Activated CD4-positive, alpha-beta T cell treated with anti-CD3 and anti-CD28 coated beads, Interleukin-2, amount 10 ng/mL, durations not matched to agents 24 days and 14 days (primary cell): ENCODE results near the gene RAB11FIP4. TPM values are rescaled to one million over a fixed set of nuclear protein-coding genes. Genes with fewer than 3 reads are reported as not detected.
"Not testable (repeated sequence)": the region's sequence is repeated elsewhere in the genome, so short reads cannot be mapped to it uniquely, and the experiment has no call there.

Source experiments
- DNase-seq: peaks from one replicate; pipeline ENCODE4 v3.0.0; 2022
- H3K27ac Mint-ChIP-seq: one replicate; pipeline ENCODE4 v1.8.0; 2022; ENCODE audit warnings: mild to moderate bottlenecking, mixed read lengths
- H3K27me3 Mint-ChIP-seq: one replicate; pipeline ENCODE4 v1.8.0; 2022; ENCODE audit warnings: mixed read lengths
- H3K36me3 Mint-ChIP-seq: one replicate; pipeline ENCODE4 v1.8.0; 2022; ENCODE audit warnings: low read depth, mild to moderate bottlenecking, mixed read lengths
- H3K4me1 Mint-ChIP-seq: one replicate; pipeline ENCODE4 v1.8.0; 2021; ENCODE audit warnings: mixed read lengths
- H3K4me3 Mint-ChIP-seq: one replicate; pipeline ENCODE4 v1.8.0; 2022; ENCODE audit warnings: mild to moderate bottlenecking, moderate library complexity, mixed read lengths
- H3K9me3 Mint-ChIP-seq: one replicate; pipeline ENCODE4 v1.8.0; 2021; ENCODE audit warnings: mixed read lengths
- intact Hi-C: fragments of 100-400 bp; cut with micrococcal nuclease; formaldehyde crosslinking; loops from one replicate; pipeline ENCODE4 v1.15.1; 2023
- total RNA-seq: library from RNA; stranded (reverse); gene quantifications from 2 replicates; pipeline ENCODE4 v1.2.3, GENCODE V29; 2022

The RAB11FIP4 gene
- total RNA-seq, 1 donor from 2014 or later, result 24.3 TPM

DNA sequence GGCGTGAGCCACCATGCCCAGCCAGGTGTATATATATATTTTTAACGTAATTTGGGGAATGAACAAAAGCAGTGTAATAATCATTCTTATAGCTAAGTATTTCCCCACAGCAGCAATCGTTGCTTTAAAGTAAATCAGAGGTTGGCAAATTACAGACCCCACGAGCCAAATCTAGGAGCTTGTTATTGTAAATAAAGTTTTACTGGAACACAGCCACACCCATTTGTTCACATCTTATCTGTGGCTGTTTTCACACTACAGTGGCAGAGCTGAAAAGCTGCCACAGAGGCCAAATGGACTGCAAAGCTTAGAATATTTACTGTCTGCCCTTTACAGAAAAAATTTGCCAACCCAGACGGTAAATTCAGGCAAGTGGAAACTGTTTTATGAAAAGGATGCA lies 50.8 kb downstream of the RAB11FIP4 start:
- H3K27me3 Mint-ChIP-seq, result peaks cover 4% of the 10 kb centered on the region
- peaks cover 2% of the 10 kb centered on the region for H3K4me1 Mint-ChIP-seq
- no peak overlapping the region for H3K4me3 Mint-ChIP-seq
- no peaks in the 10 kb centered on the region for H3K9me3 Mint-ChIP-seq
- no peaks in the 10 kb centered on the region for H3K36me3 Mint-ChIP-seq
- H3K27ac Mint-ChIP-seq, result no peak overlapping the region
- DNase-seq, result no peak
- intact Hi-C loops, result no loop called here

DNA sequence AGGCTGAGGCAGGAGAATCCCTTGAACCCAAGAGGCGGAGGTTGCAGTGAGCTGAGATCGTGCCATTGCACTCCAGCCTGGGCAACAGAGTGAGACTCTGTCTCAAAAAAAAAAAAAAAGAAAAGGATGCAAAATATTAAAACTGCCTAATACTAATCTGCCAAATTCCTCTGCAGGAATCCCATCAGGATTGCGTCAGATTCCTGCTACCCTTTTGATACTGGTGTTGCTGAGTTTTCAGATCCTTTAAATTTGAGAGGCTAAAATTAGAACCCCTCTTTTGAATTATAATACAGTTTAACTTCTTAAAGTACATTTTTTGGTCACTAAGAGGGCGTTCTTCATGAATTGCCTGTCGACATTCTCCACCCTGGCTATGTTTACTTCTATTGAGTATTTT lies 51.4 kb downstream of the RAB11FIP4 start:
- DNase-seq, H3K4me3 Mint-ChIP-seq, H3K36me3 Mint-ChIP-seq, H3K27ac Mint-ChIP-seq, H3K4me1 Mint-ChIP-seq, intact Hi-C loops, H3K9me3 Mint-ChIP-seq, H3K27me3 Mint-ChIP-seq: not testable (repeated sequence)

DNA sequence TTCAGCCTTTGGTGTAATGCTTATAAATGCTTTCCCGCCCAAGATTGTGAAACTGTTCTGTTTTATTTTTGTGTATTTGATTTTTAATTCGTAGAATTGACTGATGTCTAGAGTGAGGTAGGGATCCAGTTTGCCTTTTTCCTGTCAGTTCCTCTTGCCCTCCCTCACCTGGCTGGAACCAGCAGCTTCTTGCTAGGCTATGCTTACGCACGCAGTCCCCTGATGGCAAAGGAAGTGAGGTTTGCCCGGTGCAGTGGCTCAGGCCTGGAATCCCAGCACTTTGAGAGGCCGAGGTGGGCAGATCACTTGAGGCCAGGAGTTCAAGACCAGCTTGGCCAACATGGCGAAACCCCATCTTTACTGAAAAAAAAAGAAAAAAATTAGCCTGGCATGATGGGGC lies 51.9 kb downstream of the RAB11FIP4 start:
- Mint-ChIP-seq H3K9me3 (no peaks in the 10 kb centered on the region), H3K27me3 (peaks cover 4% of the 10 kb centered on the region), H3K4me3 (no peak overlapping the region), H3K36me3 (no peaks in the 10 kb centered on the region), H3K27ac (no peak overlapping the region), H3K4me1 (peaks cover 2% of the 10 kb centered on the region)
- intact Hi-C loops, result no loop called here
- DNase-seq, result no peak

DNA sequence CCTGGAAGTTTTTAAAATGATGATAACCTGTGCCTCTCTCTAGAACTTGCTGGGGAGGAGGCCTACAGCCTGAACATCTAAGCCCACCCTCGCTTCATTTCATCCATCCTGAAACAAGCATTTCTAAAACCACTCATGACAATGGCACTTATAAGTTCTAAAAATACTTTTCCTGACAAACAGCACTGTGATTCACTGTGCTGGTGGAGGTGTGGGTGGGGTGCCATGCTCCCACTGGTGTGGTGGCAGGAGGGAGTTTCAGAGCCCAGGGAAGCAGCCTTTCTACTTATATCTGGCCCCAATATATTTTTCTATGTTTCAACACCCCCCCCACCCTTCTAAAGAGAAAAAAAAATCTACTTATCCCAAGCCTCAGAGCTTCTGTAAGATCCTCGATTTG lies 52.6 kb downstream of the RAB11FIP4 start:
- Mint-ChIP-seq H3K27ac (no peak overlapping the region), H3K27me3 (peaks cover 4% of the 10 kb centered on the region), H3K9me3 (no peaks in the 10 kb centered on the region), H3K4me1 (peaks cover 2% of the 10 kb centered on the region), H3K4me3 (no peak overlapping the region), H3K36me3 (no peaks in the 10 kb centered on the region)
- no peak for DNase-seq
- intact Hi-C loops, result no loop called here

DNA sequence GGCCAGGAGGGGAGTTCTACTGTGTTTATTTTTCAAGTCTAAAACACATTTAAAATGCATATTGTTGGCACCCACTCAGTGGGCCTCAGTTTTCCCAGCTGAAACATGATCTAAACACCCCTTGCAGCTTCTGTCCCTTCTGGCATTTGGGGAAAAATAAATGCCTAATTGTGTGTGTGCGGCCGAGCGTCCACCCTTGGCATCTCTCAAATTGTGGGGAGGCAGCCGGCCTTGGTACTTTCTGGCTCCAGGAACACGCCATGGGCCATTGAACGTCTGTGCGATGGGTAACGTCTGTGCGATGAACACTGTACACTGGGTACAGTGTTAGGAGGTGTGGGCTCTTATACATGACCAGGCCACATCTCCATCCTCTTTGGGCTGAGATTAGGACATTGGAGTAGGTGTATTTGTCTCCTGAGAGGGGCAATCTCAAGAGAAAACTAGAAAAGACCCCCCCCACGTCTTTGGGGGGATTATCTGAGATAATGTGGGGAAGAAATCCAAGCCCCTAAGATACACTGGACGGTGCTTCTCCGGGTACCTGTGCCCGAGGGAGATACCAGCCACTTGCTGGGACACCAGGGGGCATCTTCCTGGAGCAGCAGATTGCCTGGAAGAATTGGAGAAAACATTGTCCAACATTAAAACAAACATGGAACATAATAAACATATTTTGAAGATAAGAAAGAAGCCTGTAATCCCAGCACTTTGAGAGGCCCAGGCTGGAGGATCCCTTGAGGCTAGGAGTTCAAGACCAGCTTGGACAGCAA lies 54.9 kb downstream of the RAB11FIP4 start:
- intact Hi-C loops, result no loop called here
- H3K27me3 Mint-ChIP-seq, result peaks cover 2% of the 10 kb centered on the region
- H3K27ac Mint-ChIP-seq, result no peak overlapping the region
- H3K36me3 Mint-ChIP-seq, result no peaks in the 10 kb centered on the region
- peaks cover 2% of the 10 kb centered on the region for H3K4me1 Mint-ChIP-seq
- DNase-seq, result no peak
- H3K4me3 Mint-ChIP-seq, result no peak overlapping the region
- H3K9me3 Mint-ChIP-seq, result no peaks in the 10 kb centered on the region

DNA sequence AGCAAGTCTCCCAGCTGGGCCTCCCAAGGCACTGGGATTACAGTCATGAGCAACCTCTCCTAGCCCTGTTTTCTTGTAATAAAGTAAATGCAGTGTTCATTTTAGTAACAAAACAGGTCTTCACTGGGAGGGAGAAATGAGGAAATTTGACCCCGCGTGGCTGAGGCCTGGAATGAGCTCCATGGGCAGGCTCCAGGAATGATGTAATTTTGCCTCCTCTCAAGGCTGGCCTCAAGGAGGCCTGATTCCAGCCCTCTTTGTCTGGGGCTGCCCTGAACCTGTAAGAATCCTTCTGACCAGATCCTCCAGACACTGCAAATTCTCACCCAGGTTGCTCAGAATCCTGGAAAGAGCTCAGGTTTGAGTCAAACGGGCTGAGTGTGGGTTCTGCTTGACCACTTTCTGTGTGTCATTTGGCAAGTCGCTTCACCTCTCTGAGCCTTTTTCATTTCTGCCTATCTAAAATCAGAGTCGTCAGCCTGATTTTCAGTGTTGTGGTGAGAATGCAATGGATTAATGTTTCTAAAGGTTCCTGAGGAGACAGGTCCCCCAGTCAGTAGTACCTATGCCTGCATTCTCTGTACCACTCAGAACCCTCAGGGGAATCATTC lies 57.1 kb downstream of the RAB11FIP4 start:
- intact Hi-C loops, result no loop called here
- Mint-ChIP-seq H3K4me1 (peaks cover 2% of the 10 kb centered on the region), H3K27ac (no peak overlapping the region), H3K9me3 (no peaks in the 10 kb centered on the region), H3K36me3 (no peaks in the 10 kb centered on the region), H3K27me3 (peaks cover 2% of the 10 kb centered on the region), H3K4me3 (no peak overlapping the region)
- no peak for DNase-seq

DNA sequence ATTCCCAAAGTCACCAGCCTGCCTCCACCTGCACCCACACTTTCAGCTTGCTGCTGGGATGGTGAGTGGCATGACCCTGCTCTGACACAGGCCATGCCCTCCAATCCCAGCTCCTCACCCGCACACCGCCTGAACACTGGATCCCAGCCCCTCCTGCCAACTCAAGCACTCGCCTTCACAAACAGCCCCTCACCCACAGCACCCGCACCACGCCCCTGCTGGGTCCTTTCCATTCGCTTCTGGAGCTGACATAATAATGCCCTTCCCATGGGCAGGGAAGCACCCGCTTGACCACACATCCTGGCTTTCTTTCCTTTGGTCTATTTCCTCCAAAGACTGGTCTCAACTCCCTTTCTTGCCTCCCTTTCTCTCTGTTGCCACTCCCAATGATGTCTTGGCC lies 57.6 kb downstream of the RAB11FIP4 start:
- Mint-ChIP-seq H3K27ac (no peak overlapping the region), H3K36me3 (no peaks in the 10 kb centered on the region), H3K9me3 (no peaks in the 10 kb centered on the region), H3K4me3 (no peak overlapping the region), H3K27me3 (no peaks in the 10 kb centered on the region), H3K4me1 (peaks cover 2% of the 10 kb centered on the region)
- DNase-seq, result no peak
- intact Hi-C loops, result no loop called here

DNA sequence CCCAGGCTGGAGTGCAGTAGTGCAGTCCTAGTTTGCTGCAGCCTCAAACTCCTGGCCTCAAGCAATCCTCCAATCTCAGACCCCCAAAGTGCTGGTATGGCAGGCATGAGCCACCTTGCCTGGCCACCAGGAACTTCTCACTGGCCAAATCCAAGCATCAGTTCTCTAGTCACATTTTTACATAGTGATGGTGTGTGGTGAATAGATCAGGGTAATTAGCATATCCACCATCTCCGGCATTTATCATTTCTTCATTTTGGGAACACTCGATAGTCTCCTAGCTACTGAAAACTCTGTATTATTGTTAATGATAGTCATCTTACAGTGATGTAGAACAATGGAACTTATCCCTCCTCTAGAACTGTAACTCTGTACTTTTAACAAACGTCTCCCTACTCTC lies 58.3 kb downstream of the RAB11FIP4 start:
- Mint-ChIP-seq H3K27ac (no peak overlapping the region), H3K36me3 (no peaks in the 10 kb centered on the region), H3K27me3 (no peaks in the 10 kb centered on the region), H3K4me1 (no peaks in the 10 kb centered on the region), H3K9me3 (no peaks in the 10 kb centered on the region), H3K4me3 (no peak overlapping the region)
- no peak for DNase-seq
- intact Hi-C loops, result no loop called here

DNA sequence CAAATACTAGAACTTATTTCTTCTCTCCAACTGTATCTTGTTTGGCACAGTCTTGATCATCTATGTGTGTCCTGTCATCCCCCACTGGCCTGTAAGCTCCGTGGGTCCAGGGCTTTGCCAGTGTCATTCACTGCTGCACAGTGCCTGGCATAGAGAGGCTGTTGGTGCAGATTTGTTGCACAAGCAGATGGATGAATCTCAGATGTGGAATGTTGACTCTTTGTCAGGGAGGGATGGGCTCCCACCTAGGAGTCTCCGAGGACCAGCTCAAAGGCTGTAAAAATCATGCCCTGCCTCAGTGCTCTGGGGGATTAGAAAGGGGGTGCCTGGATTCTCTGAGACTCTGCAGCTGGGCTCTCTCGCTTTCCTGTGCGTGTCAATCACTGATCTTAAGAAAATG lies 60.6 kb downstream of the RAB11FIP4 start:
- H3K4me3 Mint-ChIP-seq, result no peak overlapping the region
- H3K27ac Mint-ChIP-seq, result no peak overlapping the region
- H3K4me1 Mint-ChIP-seq, result no peaks in the 10 kb centered on the region
- no peaks in the 10 kb centered on the region for H3K9me3 Mint-ChIP-seq
- DNase-seq, result no peak
- H3K36me3 Mint-ChIP-seq, result no peaks in the 10 kb centered on the region
- intact Hi-C loops, result no loop called here
- H3K27me3 Mint-ChIP-seq, result no peaks in the 10 kb centered on the region

DNA sequence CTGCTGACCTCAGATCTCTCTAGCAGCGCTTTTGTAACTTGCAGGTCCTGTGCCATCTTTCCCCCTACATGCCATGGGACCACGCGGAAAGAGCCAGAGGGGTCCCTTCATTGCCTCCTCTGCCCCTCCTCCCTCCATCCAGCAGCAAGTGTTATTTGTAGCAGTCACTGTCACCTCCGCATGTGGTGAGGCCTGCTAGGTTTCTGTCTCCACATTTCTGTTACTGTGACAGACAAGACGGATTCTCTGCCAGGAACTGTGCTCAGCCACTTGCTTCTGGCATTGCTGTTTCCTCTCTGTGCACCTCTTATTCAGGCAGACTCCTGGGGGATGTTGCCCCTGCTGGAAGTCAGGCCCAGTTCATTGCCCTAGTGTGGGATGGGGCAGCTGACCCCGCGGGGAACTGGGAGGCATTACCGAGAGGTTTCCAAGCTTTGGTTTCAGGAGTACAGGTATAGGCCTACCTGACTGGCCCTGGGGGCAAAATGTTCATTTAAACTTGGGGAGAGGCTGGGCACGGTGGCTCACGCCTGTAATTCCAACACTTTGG lies 61.2 kb downstream of the RAB11FIP4 start:
- no peak overlapping the region for H3K27ac Mint-ChIP-seq
- no peak for DNase-seq
- no peak overlapping the region for H3K4me3 Mint-ChIP-seq
- H3K4me1 Mint-ChIP-seq, result no peaks in the 10 kb centered on the region
- no peaks in the 10 kb centered on the region for H3K27me3 Mint-ChIP-seq
- intact Hi-C loops, result no loop called here
- no peaks in the 10 kb centered on the region for H3K9me3 Mint-ChIP-seq
- H3K36me3 Mint-ChIP-seq, result no peaks in the 10 kb centered on the region

DNA sequence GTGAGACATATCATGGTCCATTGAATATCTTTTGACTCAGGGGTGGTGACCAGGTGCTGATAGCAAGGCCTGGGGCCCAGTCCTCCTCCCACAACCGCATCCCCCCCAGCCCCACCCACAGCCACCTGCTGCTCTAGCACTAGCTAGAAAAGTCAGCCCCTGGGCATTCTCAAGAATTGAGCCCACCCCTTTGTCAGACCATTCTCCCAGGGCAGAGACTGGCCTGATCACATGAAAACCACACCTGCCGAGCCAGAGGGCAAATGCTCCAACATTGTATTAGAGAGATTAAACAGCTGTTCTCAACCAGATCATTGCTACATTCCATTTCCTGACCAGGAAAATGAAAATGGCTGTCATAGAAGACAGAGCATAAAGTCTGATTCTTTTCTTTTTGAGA lies 62.4 kb downstream of the RAB11FIP4 start:
- intact Hi-C loops, result no loop called here
- H3K27ac Mint-ChIP-seq, result no peak overlapping the region
- no peaks in the 10 kb centered on the region for H3K27me3 Mint-ChIP-seq
- no peak overlapping the region for H3K4me3 Mint-ChIP-seq
- no peaks in the 10 kb centered on the region for H3K9me3 Mint-ChIP-seq
- no peaks in the 10 kb centered on the region for H3K36me3 Mint-ChIP-seq
- no peak for DNase-seq
- no peaks in the 10 kb centered on the region for H3K4me1 Mint-ChIP-seq

DNA sequence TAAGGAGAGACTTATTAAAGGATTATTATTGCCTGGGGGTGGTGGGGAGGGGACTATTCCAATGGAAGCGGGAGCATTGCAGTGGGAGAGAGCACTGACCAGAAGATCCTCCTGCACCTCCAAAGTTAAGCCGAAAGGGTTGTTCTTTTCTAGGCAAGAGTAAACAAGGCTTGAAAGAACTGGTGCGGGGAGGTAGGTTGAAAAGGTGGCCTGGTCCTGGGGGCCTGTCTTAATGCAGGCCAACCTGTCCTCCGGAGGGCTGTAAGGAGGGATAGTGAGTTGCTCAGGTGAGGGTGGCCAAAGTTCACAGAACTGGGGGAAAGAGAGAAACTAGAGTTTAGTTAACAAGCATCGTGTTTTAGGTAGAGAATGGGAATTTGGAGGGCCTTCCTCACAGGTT lies 65.3 kb downstream of the RAB11FIP4 start:
- no peak overlapping the region for H3K27ac Mint-ChIP-seq
- H3K4me1 Mint-ChIP-seq, result no peaks in the 10 kb centered on the region
- no peaks in the 10 kb centered on the region for H3K9me3 Mint-ChIP-seq
- DNase-seq, result no peak
- intact Hi-C loops, result no loop called here
- H3K27me3 Mint-ChIP-seq, result no peaks in the 10 kb centered on the region
- H3K36me3 Mint-ChIP-seq, result no peaks in the 10 kb centered on the region
- H3K4me3 Mint-ChIP-seq, result no peak overlapping the region

DNA sequence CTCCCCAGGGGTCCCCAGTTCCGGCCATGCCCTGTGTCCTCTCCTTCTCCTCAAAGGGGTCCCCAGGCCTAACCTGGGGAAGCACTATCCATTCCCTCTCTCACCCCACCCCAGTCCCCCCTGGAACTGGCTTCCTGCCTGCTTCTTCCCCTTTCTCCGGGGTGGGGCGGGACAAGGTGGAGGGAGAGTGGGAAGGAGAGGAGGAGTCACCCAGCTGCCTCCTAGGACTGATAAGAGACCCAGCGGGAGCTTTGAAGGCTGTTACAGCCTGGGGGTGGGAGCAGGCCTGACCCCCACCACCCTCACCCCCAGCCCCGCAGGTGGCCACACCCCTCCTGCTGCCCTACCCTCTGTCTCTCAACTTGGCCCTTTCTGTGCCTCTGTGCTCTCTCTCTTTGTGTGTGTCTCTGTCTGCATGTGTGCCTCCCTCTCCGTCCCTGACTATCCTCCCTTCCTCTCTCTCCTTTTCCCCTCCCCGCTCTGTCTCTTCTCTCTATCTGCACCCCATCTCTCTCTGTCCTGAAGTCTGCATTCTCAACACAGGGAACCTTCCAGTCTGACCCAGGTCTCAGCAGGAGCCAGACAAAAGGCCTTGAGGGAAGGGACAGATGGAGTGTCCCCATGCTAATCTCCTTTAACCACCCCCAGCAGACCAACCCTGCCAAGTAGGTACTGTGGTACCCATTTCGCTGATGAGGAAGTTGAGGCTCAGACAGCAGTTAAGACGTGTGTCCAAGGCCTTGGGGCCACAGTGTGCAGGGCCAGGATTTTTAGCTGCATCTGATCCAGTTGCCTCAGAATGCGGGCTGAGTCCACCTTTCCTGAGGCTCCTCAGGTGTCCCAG lies 66.1 kb downstream of the RAB11FIP4 start:
- H3K9me3 Mint-ChIP-seq, result no peaks in the 10 kb centered on the region
- no peaks in the 10 kb centered on the region for H3K4me1 Mint-ChIP-seq
- H3K36me3 Mint-ChIP-seq, result no peaks in the 10 kb centered on the region
- intact Hi-C loops, result no loop called here
- H3K27me3 Mint-ChIP-seq, result no peaks in the 10 kb centered on the region
- H3K4me3 Mint-ChIP-seq, result no peak overlapping the region
- H3K27ac Mint-ChIP-seq, result no peak overlapping the region
- no peak for DNase-seq

DNA sequence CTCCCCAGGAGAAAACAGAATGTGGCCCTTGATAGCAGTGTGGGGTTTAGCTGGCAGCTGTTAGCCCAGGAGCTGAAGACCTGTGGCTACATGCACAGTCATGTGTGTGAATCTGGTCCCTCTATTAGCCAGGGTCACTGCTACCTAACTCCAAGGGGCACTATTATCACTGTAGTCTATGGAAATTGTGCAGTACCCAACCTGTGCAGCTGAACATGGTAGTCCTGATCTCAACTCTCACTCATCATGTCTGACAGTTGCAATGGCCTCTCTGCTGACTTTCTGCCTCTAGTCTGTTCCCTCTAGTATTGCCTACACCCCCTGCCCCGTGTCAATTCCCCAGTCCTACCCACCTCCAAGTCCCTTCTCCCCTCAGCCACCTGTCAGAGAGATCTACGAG lies 67.4 kb downstream of the RAB11FIP4 start:
- Mint-ChIP-seq H3K36me3 (no peaks in the 10 kb centered on the region), H3K4me3 (no peak overlapping the region), H3K27ac (no peak overlapping the region), H3K4me1 (no peaks in the 10 kb centered on the region), H3K27me3 (no peaks in the 10 kb centered on the region), H3K9me3 (no peaks in the 10 kb centered on the region)
- DNase-seq, result no peak
- intact Hi-C loops, result no loop called here
